Measurements from ENCODE around the gene BCO1.
A peak's percentile ranks its signal among the peaks of the same experiment; 100 is the strongest.

The BCO1 gene

DNA sequence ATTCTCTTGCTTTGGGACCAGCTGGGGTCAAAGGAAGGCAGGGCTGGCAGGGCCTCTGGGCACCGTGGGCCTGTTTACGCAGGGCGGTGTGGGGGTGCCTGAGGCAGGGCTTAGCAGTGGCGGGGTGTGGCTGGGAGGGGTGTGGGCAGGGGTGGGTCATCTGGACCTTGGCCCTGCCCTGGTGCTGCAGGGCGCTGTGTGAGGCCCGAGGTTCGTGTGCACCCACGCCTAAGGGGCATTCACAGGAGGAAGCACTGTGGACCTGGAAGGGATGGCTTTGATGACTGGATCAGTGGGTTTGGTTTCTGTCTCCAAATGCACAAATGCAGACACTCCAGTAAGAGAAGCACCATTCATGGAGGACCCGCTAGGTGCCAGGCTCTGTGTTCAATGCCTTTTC, 37.3 kb downstream of the BCO1 start:
- DNase-seq (ENCODE audit: low spot score) = no peak

GRCh38 chr16:81276323-81276722, 37.8 kb downstream of the BCO1 start:
- DNase-seq (ENCODE audit: low spot score) = no peak

- no peak for DNase-seq (ENCODE audit: low spot score)
These were observed 39.1 kb downstream of the BCO1 start for GRCh38 chr16:81277541-81278080.

- DNase-seq (ENCODE audit: low spot score) = no peak
These were observed 40.0 kb downstream of the BCO1 start for GRCh38 chr16:81278526-81278925.

GRCh38 chr16:81279392-81279791, 40.9 kb downstream of the BCO1 start:
- no peak for DNase-seq (ENCODE audit: low spot score)

GRCh38 chr16:81280393-81280792, 41.9 kb downstream of the BCO1 start:
- no peak for DNase-seq (ENCODE audit: low spot score)

DNA sequence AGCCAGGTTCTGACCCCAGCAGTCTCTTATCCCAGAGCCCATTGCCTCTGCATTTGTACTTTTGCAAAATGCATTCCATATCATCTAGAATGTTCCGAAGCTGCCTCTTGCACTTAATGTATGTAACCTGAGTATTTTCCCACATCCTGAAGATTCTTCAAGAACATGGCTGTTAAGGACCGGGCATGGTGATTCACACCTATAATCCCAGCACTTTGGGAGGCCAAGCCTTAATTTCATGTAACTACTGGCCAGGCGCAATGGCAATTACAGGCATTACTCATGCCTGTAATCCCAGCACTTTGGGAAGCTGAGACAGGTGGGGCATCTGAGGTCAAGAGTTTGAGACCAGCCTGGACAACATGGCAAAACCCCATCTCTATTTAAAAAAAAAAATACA, 44.6 kb downstream of the BCO1 start:
- no peak for DNase-seq (ENCODE audit: low spot score)

- no peak for DNase-seq (ENCODE audit: low spot score)
These were observed 46.6 kb downstream of the BCO1 start for GRCh38 chr16:81284995-81285600.

DNA sequence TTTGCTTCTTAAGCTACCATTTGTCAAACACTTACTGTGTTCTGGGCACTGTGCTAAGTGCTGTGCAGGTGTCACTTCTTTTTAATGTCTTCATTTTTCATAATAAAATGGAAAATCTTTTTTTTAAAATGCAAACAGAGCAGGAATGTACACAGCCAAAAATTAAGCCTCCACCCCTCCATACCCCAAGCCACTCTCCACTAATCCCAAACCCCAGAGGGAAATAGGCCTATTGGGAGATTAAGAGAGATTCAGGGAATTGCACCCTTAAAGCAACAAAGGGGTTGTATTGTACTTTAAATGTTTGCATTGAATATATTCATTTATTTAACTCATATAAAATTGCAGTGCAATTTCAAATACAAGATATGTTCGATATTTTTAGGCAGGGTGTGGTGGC, 47.7 kb downstream of the BCO1 start:
- no peak for DNase-seq (ENCODE audit: low spot score)

GRCh38 chr16:81291117-81291516, 52.6 kb downstream of the BCO1 start:
- no peak for DNase-seq (ENCODE audit: low spot score)

DNA sequence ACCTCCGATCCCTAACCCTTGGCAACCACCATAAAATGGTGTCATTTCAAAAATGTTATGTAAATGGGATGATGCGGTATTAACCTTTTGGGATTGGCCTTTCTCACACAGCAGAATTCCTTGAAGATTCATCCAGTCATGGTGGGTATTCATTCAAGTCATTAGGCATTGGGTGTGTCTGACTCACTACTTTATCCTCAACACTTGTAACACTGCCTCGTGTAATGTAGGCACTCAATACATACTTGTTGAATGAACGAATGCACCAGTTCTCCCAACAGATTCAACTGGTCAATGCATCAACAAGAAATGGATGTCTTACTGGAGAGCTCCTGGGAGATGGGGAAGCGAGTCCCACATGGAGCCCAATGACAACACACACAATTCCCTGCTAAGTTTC, 54.4 kb downstream of the BCO1 start:
- DNase-seq (ENCODE audit: low spot score) = no peak

DNA sequence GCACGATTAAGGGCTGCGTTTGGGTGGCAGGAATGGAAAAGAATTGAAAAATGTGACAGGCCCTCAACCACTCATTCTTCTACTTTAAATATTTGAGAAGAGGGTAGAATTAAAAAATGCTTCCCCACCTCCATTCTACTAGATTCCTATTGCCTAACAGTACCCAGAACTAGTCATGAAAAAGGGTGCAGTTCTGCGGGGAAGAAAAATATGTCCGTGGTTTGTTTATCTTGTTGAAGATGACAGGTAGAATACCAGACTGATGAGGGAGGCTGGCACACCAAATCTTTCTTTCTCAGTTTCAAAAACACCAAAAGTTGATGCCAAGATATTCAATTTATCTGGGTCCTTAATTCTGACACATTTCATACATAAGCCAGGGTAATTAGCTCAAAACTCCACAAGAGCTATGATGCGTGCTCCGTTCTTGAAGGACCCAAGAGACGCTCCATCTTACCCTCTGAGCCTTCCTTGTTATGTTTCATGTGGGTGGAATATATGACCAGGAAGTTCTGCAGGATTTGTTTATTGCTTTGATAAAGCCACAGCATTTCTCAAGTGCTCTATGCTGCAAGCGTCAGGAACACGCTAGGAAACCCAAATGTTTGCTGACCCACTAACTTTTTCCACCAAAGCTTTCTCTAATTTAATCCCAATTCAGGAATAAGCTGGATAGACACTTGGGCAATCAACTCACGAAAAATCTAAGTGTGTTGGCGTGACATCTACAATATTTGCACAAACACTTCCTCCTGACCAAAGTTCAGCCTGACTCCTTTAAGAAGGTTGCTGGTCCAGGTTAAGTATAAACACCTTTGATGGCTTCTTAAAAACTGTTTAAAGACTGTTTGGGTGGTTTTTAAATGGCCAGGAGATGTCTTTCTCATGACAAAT, 55.7 kb downstream of the BCO1 start:
- DNase-seq (ENCODE audit: low spot score) = no peak

- DNase-seq (ENCODE audit: low spot score) = no peak
These were observed 58.1 kb downstream of the BCO1 start for GRCh38 chr16:81296631-81297030.

GRCh38 chr16:81307770-81308169, 69.3 kb downstream of the BCO1 start:
- DNase-seq (ENCODE audit: low spot score) = no peak

- DNase-seq (ENCODE audit: low spot score) = no peak
These were observed 71.7 kb downstream of the BCO1 start for GRCh38 chr16:81310045-81310644.

DNA sequence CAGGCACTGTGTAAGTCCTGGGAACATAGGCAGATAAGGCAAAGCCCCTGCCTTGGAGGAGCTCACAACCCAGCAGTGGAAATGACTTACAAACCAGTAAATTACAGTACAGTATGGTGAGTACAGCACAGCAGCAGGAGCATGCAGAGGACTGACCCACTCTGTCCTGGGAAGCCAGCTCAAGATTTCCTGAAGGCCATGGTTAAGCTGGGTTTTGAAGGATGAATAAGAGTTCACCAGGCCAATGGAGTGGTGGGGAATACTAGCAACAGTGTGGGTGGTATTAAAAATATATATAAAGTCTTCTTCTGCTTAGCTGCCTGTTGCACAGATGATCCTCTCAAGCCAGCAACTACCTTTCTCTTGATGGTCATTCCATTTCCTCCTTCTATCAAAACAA, 73.3 kb downstream of the BCO1 start:
- no peak for DNase-seq (ENCODE audit: low spot score)

GRCh38 chr16:81313701-81314602, 75.5 kb downstream of the BCO1 start:
- DNase-seq (ENCODE audit: low spot score) = no peak

GRCh38 chr16:81314603-81315270, 76.2 kb downstream of the BCO1 start, which contains the start of gene GAN:
Gene GAN, plus strand, starts transcription at chr16:81314962. Its CDS starts 152 bp downstream, at chr16:81315114.
- peak; percentile 96 for DNase-seq (ENCODE audit: low spot score)

DNA sequence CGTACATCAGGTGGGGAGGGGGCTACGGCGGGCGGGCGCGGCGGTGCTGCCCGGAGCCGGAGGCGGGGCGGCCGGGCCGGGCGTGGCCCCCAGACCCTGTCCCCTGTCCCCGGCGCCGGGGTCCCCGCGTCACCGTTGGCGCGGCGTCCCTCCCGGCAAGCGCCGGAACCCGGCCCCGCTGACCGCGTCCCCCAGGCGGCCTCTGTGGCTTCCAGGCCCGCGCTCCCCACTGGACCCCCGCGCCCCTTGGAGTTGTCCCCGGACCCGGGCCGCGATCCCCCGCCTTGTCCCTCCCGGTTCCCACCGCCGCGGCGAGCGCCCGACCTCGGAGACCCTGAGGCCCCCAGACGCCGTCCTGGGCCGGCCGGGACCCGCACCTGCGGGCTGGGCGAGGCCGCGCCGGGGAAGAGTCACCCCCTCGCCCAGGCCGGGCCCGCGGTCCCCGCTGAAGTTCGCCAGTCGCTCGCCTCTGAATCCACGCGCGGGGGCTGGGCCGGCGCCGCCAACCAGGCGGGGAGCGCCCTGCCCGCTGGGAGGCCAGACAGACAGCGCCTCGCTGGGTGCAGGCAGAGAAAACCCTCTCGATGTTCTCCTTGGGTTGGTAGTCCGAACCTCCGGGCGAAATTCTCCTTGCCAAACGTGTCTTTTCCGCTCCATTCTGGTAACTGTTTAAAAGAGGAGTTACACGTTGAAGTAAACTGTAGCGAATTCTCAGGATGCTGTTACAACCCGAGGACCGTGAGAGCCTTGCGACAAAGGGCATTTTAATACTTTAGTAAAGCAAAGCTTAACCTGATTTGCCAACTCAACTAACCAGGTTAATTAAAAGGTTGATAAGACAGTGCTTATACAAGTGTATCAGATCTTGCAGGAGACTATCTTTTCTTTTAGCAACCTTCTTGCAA, 77.0 kb downstream of the BCO1 start:
- DNase-seq (ENCODE audit: low spot score) = peak; percentile 61

DNA sequence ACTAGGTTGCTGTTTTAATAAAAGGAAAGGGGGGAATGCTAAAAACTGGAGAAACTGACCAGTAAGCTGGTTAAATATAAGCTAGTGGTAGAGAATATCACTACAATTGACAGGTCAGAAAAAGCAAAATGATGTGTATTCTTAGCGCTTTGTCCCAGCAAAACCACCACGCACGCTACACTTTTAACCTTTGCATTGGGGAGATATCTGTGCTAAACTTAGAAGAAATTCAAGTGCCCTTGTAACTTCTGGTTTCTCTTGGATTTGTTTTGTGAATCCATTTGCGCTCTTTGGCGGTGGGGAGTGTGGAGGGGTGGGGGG, 77.6 kb downstream of the BCO1 start:
- DNase-seq (ENCODE audit: low spot score) = no peak

Measured in AG08395 (cell line).